Measurements from ENCODE around the gene COL2A1. TPM values are rescaled to one million over a fixed set of nuclear protein-coding genes. Genes with fewer than 3 reads are reported as not detected.

Gene COL2A1
- total RNA-seq, 3 donors from 2014 or later: 1.6 to 3.2 TPM; not detected in 1

GRCh38 chr12:47993491-47993890 is 10.8 kb downstream of the COL2A1 start:
- Histone ChIP-seq H3K27ac (no peak overlapping the region), H3K4me3 (no peak overlapping the region), H3K27me3 (no peaks in the 10 kb centered on the region), H3K4me1 (no peaks in the 10 kb centered on the region), H3K9me3 (no peaks in the 10 kb centered on the region), H3K36me3 (no peaks in the 10 kb centered on the region)
- DNase-seq (ENCODE audit: low spot score in 2 of 2): peak in 1 of 2 donors; percentile 9
- TF ChIP-seq, protein P1, sequence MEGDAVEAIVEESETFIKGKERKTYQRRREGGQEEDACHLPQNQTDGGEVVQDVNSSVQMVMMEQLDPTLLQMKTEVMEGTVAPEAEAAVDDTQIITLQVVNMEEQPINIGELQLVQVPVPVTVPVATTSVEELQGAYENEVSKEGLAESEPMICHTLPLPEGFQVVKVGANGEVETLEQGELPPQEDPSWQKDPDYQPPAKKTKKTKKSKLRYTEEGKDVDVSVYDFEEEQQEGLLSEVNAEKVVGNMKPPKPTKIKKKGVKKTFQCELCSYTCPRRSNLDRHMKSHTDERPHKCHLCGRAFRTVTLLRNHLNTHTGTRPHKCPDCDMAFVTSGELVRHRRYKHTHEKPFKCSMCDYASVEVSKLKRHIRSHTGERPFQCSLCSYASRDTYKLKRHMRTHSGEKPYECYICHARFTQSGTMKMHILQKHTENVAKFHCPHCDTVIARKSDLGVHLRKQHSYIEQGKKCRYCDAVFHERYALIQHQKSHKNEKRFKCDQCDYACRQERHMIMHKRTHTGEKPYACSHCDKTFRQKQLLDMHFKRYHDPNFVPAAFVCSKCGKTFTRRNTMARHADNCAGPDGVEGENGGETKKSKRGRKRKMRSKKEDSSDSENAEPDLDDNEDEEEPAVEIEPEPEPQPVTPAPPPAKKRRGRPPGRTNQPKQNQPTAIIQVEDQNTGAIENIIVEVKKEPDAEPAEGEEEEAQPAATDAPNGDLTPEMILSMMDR (IDR thresholded peaks at IDR 0.05): no peak
- TF ChIP-seq POLR2AphosphoS5 (IDR thresholded peaks at IDR 0.05) (no peak), POLR2A (IDR thresholded peaks at IDR 0.05) (no peak)
- intact Hi-C loops (cut with DNase I; ENCODE audit: low total_unique reads): no loop called here

DNA sequence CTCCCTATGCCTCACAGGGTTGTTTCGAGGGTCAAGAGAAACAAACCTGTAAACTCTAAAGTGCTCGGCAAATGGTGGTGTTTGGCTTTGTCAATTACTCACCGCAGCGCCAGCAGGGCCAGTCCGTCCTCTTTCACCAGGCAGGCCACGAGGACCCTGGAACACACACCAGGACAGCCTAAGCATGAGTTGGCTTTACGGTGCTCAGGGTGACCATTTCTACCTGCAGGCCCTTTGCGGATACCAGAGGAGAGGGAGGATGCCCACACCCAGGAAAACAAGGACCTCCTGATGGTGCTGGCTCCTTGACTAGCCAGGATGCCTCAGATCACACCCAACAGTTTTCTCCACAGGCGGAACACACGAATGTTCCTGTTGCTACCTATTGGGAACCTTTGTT is 11.5 kb downstream of the COL2A1 start:
- H3K36me3 ChIP-seq: no peaks in the 10 kb centered on the region
- no peak overlapping the region for H3K27ac ChIP-seq
- H3K9me3 ChIP-seq: no peaks in the 10 kb centered on the region
- DNase-seq (ENCODE audit: low spot score in 2 of 2): peak in 1 of 2 donors; percentile 27
- intact Hi-C loops (cut with DNase I; ENCODE audit: low total_unique reads): no loop called here
- no peaks in the 10 kb centered on the region for H3K27me3 ChIP-seq
- H3K4me3 ChIP-seq: no peak overlapping the region
- TF ChIP-seq, protein P1 (IDR thresholded peaks at IDR 0.05): no peak
- TF ChIP-seq POLR2A (IDR thresholded peaks at IDR 0.05) (no peak), POLR2AphosphoS5 (IDR thresholded peaks at IDR 0.05) (no peak)
- H3K4me1 ChIP-seq: no peaks in the 10 kb centered on the region

GRCh38 chr12:47991106-47992061 is 12.9 kb downstream of the COL2A1 start:
- peak in 1 of 2 donors; percentile 37 for DNase-seq (ENCODE audit: low spot score in 2 of 2)

GRCh38 chr12:47990351-47991105 is 13.7 kb downstream of the COL2A1 start:
- TF ChIP-seq POLR2A (IDR thresholded peaks at IDR 0.05): no peak
- TF ChIP-seq, protein P1 (IDR thresholded peaks at IDR 0.05): no peak
- no peak for TF ChIP-seq POLR2AphosphoS5 (IDR thresholded peaks at IDR 0.05)
- H3K27me3 ChIP-seq: no peaks in the 10 kb centered on the region
- H3K36me3 ChIP-seq: no peaks in the 10 kb centered on the region
- peak in 1 of 2 donors; percentile 2 for DNase-seq (ENCODE audit: low spot score in 2 of 2)
- H3K27ac ChIP-seq: no peak overlapping the region
- no peaks in the 10 kb centered on the region for H3K9me3 ChIP-seq
- H3K4me3 ChIP-seq: no peak overlapping the region
- H3K4me1 ChIP-seq: no peaks in the 10 kb centered on the region
- intact Hi-C loops (cut with DNase I; ENCODE audit: low total_unique reads): no loop called here

More at GRCh38 chr12:47991106-47992061, 12.9 kb downstream of the COL2A1 start:
- intact Hi-C loops (cut with DNase I; ENCODE audit: low total_unique reads): no loop called here
- Histone ChIP-seq H3K4me3 (no peak overlapping the region), H3K9me3 (no peaks in the 10 kb centered on the region), H3K27ac (no peak overlapping the region), H3K36me3 (no peaks in the 10 kb centered on the region), H3K4me1 (no peaks in the 10 kb centered on the region), H3K27me3 (no peaks in the 10 kb centered on the region)
- TF ChIP-seq, protein P1 (IDR thresholded peaks at IDR 0.05): no peak

- no peak overlapping the region for H3K4me3 ChIP-seq
- TF ChIP-seq POLR2A (IDR thresholded peaks at IDR 0.05) (no peak), POLR2AphosphoS5 (IDR thresholded peaks at IDR 0.05) (no peak)
- TF ChIP-seq, protein P1 (IDR thresholded peaks at IDR 0.05): no peak
- no peaks in the 10 kb centered on the region for H3K27me3 ChIP-seq
- no peak overlapping the region for H3K27ac ChIP-seq
- no peaks in the 10 kb centered on the region for H3K4me1 ChIP-seq
- DNase-seq (ENCODE audit: low spot score in 2 of 2): peak in 1 of 2 donors; percentile 34
- H3K9me3 ChIP-seq: no peaks in the 10 kb centered on the region
- intact Hi-C loops (cut with DNase I; ENCODE audit: low total_unique reads): no loop called here
- no peaks in the 10 kb centered on the region for H3K36me3 ChIP-seq
Observed at GRCh38 chr12:47989666-47990065, 14.6 kb downstream of the COL2A1 start.
